ENCODE measurements around the gene FAM114A1.

- TF ChIP-seq ZNF274 (IDR thresholded peaks at IDR 0.05; ENCODE audit: low read depth, low read length), result no peak
- no peak for TF ChIP-seq YY1 (IDR thresholded peaks at IDR 0.05; ENCODE audit: insufficient read depth, insufficient read length)
- TF ChIP-seq SUZ12 (IDR thresholded peaks at IDR 0.05; ENCODE audit: extremely low read depth, insufficient read depth, insufficient read length), result no peak
These were observed 89.7 kb downstream of the FAM114A1 start for GRCh38 chr4:38957261-38957815.

Data from NT2/D1 (cell line).